Measurements from ENCODE around the gene MAPRE3. TPM values are rescaled to one million over a fixed set of nuclear protein-coding genes. Genes with fewer than 3 reads are reported as not detected.
A peak's percentile ranks its signal among the peaks of the same experiment; 100 is the strongest.

The MAPRE3 gene
- polyA plus RNA-seq, 1 experiment = 15.3 TPM

DNA sequence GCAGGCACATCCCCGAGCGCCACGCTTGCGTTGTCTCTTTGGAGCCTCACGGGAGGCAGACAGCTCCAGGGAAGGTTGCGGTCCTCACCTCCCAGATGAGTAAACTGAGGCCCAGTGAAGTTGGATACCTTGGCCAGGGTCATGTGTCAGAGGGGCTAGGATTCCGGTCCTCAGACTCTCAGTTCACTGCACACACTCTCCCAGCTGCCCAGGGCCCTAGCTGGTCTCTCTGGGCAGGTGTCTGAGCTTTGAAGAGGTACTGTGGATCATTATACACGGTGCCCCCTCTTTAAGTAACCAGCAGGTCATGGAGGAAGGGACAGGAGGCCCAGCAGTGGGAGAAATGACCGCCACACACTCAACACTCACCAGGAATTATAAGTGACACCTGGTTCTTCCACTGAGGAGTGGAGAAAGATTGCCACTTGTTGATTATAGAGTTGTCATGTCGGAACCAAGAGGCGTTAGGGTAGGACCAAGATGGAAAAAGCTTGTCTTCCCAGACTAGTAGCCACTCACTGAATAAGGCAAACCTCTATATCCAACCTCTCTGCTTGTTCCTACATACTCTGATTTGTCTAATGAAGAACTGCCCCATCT, 62.9 kb downstream of the MAPRE3 start:
- TF ChIP-seq, protein P1, sequence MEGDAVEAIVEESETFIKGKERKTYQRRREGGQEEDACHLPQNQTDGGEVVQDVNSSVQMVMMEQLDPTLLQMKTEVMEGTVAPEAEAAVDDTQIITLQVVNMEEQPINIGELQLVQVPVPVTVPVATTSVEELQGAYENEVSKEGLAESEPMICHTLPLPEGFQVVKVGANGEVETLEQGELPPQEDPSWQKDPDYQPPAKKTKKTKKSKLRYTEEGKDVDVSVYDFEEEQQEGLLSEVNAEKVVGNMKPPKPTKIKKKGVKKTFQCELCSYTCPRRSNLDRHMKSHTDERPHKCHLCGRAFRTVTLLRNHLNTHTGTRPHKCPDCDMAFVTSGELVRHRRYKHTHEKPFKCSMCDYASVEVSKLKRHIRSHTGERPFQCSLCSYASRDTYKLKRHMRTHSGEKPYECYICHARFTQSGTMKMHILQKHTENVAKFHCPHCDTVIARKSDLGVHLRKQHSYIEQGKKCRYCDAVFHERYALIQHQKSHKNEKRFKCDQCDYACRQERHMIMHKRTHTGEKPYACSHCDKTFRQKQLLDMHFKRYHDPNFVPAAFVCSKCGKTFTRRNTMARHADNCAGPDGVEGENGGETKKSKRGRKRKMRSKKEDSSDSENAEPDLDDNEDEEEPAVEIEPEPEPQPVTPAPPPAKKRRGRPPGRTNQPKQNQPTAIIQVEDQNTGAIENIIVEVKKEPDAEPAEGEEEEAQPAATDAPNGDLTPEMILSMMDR (IDR thresholded peaks at IDR 0.05; ENCODE audit: insufficient read depth, low read depth, low read length) = no peak
- Histone ChIP-seq H3K27me3 (ENCODE audit: control insufficient read depth, insufficient read depth, low read length) (no peaks in the 10 kb centered on the region), H3K4me3 (ENCODE audit: low read depth, low read length) (peak overlapping the region; percentile 92), H3K36me3 (ENCODE audit: control insufficient read depth, insufficient read depth, low read length) (peaks cover 32% of the 10 kb centered on the region)
- no peak for DNase-seq (ENCODE audit: low read depth)
- ChIA-PET CTCF (interaction anchor here (1.2 to 1.9 kb wide), 6 partner anchors 10 to 72 kb away, joined by 3 to 13 read pairs (median 8); partner anchors contain the start of gene AGBL5), POLR2A (interaction anchor here (1.1 kb wide), 1 partner anchor 17 kb away, joined by 3 read pairs; no protein-coding TSS in a partner anchor)

DNA sequence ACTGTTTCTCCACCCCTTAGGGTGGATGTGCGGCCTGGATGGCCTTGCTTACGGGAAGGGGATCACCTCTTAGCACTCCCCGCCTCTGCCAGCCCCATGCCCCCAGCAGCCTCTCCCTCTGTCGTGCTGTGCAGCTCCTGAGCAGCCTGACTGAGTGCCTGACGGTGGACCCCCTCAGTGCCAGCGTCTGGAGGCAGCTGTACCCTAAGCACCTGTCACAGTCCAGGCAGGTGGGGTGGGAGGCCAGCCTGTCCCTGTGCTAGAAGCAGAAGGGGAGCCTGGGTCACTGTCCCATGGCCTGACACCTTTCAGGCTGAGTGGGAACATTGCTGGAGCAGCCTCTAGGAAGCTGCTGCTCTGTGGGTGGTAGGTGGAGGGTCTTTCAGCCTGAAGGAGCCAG, 67.6 kb downstream of the MAPRE3 start:
- Histone ChIP-seq H3K36me3 (ENCODE audit: control insufficient read depth, insufficient read depth, low read length) (peaks cover 60% of the 10 kb centered on the region), H3K4me3 (ENCODE audit: low read depth, low read length) (no peak overlapping the region), H3K27me3 (ENCODE audit: control insufficient read depth, insufficient read depth, low read length) (no peaks in the 10 kb centered on the region)
- POLR2A ChIA-PET = no interaction called here
- TF ChIP-seq, protein P1 (IDR thresholded peaks at IDR 0.05; ENCODE audit: insufficient read depth, low read depth, low read length) = no peak
- CTCF ChIA-PET = interaction anchor here (0.6 to 1.6 kb wide), 3 partner anchors 60 to 213 kb away, joined by 3 to 6 read pairs (median 3); no protein-coding TSS in a partner anchor
- DNase-seq (ENCODE audit: low read depth) = no peak

DNA sequence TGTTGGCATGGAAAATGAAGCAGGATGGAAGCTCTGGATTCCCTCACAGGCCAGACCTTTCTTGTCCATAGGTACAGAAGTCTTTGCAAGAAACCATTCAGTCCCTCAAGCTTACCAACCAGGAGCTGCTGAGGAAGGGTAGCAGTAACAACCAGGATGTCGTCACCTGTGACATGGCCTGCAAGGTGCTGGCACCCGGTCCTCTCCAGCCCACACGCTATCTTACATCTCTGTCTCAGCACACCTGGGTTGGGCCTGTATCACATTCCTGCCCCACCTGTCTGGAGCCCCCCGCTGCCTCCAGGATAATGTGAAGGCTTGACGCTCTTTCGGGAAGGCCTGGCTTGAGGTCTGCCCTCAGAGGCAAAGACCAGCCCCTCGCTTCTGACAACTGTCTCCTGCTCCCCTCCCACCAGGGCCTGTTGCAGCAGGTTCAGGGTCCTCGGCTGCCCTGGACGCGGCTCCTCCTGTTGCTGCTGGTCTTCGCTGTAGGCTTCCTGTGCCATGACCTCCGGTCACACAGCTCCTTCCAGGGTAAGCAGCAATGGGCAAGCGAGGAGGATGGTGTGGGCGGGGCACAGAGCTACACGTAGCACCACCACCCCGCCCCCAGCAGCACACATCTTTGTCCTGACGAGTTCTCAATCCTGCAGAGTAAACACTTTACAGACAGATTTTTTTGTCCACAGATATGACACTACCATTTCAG, 68.3 kb downstream of the MAPRE3 start:
- POLR2A ChIA-PET = no interaction called here
- Histone ChIP-seq H3K27me3 (ENCODE audit: control insufficient read depth, insufficient read depth, low read length) (no peaks in the 10 kb centered on the region), H3K36me3 (ENCODE audit: control insufficient read depth, insufficient read depth, low read length) (peaks cover 60% of the 10 kb centered on the region), H3K4me3 (ENCODE audit: low read depth, low read length) (no peak overlapping the region)
- CTCF ChIA-PET = interaction anchor here (0.9 to 1.6 kb wide), 3 partner anchors 11 to 77 kb away, joined by 3 to 9 read pairs (median 6); partner anchors contain the start of gene AGBL5
- DNase-seq (ENCODE audit: low read depth) = no peak
- TF ChIP-seq, protein P1 (IDR thresholded peaks at IDR 0.05; ENCODE audit: insufficient read depth, low read depth, low read length) = no peak

DNA sequence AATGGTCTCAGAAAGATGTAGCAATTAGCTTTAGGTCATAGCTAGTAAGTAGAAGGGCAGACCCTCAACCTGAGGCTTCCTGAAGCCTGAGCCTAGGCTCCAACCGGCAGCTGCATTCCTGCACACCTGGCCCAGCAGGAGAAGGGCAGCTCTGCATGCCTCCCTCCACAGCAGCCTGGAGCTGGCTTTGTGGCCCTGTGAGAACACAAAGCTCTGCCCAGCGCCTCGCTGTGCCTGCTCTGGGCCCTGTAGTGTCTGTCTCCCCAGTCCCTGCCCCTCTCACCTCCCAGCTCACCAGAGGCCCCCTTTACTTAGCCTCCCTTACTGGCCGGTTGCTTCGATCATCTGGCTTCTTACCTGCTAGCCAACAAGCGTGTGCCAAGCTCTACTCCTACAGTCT, 69.0 kb downstream of the MAPRE3 start:
- DNase-seq (ENCODE audit: low read depth) = no peak
- Histone ChIP-seq H3K4me3 (ENCODE audit: low read depth, low read length) (no peak overlapping the region), H3K36me3 (ENCODE audit: control insufficient read depth, insufficient read depth, low read length) (peaks cover 60% of the 10 kb centered on the region), H3K27me3 (ENCODE audit: control insufficient read depth, insufficient read depth, low read length) (no peaks in the 10 kb centered on the region)
- CTCF ChIA-PET = interaction anchor here (0.9 to 1.5 kb wide), 3 partner anchors 10 to 48 kb away, joined by 3 to 9 read pairs (median 3); partner anchors contain the start of genes AGBL5 and KHK
- POLR2A ChIA-PET = no interaction called here
- TF ChIP-seq, protein P1 (IDR thresholded peaks at IDR 0.05; ENCODE audit: insufficient read depth, low read depth, low read length) = no peak

DNA sequence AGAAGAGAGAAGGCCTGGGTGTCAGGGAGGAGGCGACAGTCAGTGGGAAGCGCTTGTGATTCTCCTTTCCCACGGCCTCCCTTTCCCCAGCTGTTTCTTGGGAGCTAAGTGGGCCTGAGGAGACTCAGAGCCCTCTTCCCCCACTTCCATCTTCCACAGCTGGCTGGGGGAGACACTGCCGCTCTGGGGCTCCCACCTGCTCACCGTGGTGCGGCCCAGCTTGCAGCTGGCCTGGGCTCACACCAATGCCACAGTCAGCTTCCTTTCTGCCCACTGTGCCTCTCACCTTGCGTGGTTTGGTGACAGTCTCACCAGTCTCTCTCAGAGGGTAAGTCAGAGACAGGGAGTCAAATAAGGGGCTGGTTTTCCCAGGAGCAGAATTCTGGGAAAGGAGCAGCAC, 69.4 kb downstream of the MAPRE3 start:
- ChIA-PET CTCF (interaction anchor here (0.6 to 1.5 kb wide), 5 partner anchors 10 to 326 kb away, joined by 3 to 9 read pairs (median 3); partner anchors contain the start of genes AGBL5, EMILIN1 and KHK), POLR2A (no interaction called here)
- no peak for DNase-seq (ENCODE audit: low read depth)
- Histone ChIP-seq H3K4me3 (ENCODE audit: low read depth, low read length) (no peak overlapping the region), H3K36me3 (ENCODE audit: control insufficient read depth, insufficient read depth, low read length) (peaks cover 60% of the 10 kb centered on the region), H3K27me3 (ENCODE audit: control insufficient read depth, insufficient read depth, low read length) (no peaks in the 10 kb centered on the region)
- TF ChIP-seq, protein P1 (IDR thresholded peaks at IDR 0.05; ENCODE audit: insufficient read depth, low read depth, low read length) = no peak
